Renal pelvis (tissue), 12 donors: ENCODE data around the gene A4GNT. TPM values are rescaled to one million over a fixed set of nuclear protein-coding genes. Genes with fewer than 3 reads are reported as not detected.
"Not testable (repeated sequence)": the region's sequence is repeated elsewhere in the genome, so short reads cannot be mapped to it uniquely, and the experiment has no call there.

Source experiments
- DNase-seq: peaks from one replicate; pipeline ENCODE4 v3.0.0-alpha.2; 2013
- long read RNA-seq, 16 experiments: transcript quantifications; one replicate each; lab custom pipeline, GENCODE V29; 2026
- polyA plus RNA-seq, 3 donors: library from polyadenylated mRNA; unstranded; fragments of 120-200 nt; gene quantifications; one replicate each; pipeline ENCODE4 v1.2.1, GENCODE V29; 2013; ENCODE audit not compliant: insufficient read length in 3 of 3

The A4GNT gene
- polyA plus RNA-seq: 1 to 10 TPM in 2 of 3 donors, under 1 TPM in 1; 0.51 to 2.8 (median 1.9) TPM
- long read RNA-seq, donor 1: 0 reads
- long read RNA-seq, donor 2: 0 reads
- long read RNA-seq, donor 3: 0 reads
- long read RNA-seq, donor 4: 0 reads
- long read RNA-seq, donor 5: 0 reads
- long read RNA-seq, donor 6: 0 reads
- long read RNA-seq, donor 7: 0 reads
- long read RNA-seq, donor 8: 0 reads
- long read RNA-seq, donor 9: 0 reads
- long read RNA-seq, donor 10: 0 reads
- long read RNA-seq, donor 11: 0 reads
- long read RNA-seq, donor 12: 0 reads
- long read RNA-seq, donor 13: 0 reads
- long read RNA-seq, donor 14: 0 reads
- long read RNA-seq, donor 15, partial matches to known transcripts: 6 of 7 reads
- long read RNA-seq, donor 15, other reads (novel, unspliced or antisense): 0 of 7 reads
- long read RNA-seq, donor 16: 0 reads

DNA sequence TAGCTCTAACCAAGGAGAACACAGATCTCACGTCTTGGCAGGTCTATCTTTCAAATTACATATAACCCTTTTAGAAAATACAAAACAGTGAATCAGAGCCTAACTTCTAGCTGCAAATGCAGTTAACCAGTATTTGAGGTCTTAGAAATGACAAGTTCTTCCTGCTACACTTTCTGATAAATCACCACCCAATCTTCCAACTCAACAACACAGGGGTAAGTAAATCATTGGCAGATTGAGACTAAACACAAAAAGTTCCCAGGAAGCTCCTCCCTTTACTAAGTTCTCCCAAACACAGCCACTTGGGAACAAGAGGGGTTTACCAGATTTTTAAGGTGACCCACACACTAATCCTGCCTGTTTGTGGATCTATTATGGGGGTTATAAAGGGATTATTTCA lies at the start of gene A4GNT:
Gene A4GNT (minus strand): TSS at position 152 of the 400 bp plus-strand sequence. CDS start 1,134 bp downstream, outside the sequence.
- no peak for DNase-seq

DNA sequence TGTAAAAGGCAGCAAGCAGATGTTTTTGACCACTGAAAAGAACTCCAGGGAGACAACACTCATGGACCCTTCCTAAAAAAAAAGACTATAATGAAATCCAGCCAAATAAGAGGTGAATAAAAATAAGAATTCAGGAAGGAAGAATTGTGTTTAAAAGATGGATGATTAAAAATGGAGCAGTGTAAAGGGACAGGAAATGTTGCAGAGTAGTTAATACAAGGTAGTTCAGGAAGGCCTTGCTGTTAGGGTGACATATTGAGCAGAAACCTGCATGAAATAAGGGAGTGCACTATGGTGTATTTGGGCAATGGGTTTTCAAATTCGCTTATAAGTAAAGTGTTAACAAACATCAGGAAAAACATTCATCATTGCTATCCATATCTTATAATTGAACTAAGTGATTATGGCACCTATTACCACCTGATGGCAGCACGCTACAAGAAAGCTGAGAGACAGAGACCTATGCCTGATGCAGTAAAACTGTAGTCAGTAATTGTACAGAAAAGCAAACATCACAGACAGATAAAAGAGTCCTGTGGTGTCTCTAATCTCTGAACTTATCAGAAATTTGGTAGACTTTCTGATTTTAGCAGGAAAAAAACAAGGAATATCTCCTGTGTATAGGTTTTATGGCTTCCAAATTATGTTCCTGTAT lies 48.3 kb upstream of the A4GNT start:
- DNase-seq: no peak

DNA sequence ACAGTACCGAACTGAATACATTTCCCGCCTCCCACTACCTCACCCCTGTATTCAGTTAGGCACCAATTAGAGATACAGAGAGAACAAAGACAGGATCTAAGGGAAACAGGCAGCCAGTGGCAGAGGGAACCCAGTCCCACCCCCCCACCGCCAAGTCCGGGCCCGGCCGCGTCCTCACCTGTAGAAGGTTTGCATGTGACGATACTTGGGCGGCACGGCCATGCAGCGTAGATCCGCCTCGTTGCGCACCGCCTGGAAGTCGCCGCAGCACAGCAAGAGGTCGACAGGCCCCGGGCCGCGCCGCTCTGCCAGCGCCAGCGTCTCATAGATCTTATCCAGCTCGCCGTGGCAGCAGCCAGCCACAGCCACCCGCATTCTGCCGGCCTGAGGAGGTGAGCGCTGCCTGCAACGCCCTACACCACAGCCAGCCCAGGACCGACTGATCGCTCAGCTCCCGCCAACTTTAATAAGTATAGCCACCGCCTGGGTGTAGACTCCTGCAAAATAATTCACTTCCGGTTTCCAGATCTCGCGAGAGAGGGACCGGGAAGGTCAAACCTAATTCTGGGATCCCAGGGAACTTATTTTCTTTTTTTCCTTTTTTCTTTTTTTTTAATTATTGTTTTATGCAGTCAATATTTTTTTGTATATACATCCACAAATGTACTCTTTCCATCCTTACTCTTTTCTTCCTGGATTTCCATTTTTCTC lies 42.4 kb upstream of the A4GNT start, which contains the start of gene DBR1:
Gene DBR1 (minus strand): TSS at position 501 of the 711 bp plus-strand sequence. CDS start 126 bp downstream, at position 375.
- peak; percentile 91 for DNase-seq

DNA sequence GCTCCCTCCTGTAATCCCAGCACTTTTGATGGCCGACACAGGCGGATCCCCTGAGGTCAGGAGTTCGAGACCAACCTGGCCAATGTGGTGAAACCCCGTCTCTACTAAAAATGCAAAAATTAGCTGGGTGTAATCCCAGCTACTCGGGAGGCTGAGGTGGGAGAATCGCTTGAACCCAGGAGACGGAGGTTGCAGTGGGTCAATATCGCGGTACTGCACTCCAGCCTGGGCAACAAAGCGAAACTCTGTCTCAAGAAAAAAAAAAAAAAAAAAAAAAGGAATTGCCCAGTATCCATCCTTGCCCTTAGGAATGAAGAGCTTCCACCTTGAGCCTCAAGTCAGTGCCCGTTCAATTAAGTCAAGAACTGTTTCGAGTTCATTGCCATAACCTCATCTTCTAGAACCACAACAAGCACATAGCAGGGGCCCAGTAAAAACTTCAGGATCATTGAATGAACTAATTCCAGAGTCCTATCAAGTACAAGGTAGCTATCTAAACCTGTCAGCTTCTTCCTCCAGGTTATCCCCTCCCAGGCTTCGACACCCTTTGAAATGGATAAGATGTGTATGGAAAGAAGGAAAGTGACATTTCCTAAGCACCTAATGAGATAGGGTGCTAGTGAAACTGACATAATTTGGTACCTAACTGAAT lies 41.7 kb upstream of the A4GNT start:
- no peak for DNase-seq

DNA sequence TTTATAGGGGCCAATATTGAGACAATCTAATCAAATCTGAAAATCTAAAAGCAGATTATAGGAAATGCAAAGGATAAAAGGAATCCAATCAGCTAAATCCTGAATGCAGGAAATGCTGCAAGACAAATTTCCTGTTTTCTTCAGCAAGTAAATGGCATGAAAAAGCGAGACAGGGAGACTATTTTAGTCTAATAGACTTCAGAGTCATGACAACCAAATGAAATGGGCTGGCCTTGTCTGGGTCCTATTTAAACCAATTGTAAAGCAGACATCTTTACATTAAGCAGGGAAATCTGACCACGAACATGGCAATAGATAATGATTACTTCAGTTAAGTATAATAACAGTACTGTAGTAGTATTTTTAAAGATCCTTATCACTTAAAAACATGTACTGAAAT lies 40.4 kb upstream of the A4GNT start:
- no peak for DNase-seq

DNA sequence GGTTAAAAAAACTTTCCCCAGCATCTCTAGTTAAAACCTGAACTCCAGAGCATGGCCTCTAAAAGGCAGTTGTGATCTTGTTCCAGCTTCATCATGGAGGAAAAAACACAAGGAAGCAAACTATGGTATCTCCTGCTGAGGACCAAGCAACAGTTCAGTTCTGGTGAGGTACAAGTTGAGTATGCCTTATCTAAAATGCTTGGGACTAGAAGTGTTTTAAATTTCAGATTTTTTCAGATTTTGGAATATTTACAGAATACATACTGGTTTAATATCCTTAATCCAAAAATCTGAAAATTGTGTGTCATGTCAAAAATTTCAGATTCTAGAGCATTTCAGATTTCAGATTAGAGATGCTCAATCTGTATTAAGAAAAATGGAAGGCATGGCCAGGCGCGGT lies 32.9 kb upstream of the A4GNT start:
- no peak for DNase-seq

DNA sequence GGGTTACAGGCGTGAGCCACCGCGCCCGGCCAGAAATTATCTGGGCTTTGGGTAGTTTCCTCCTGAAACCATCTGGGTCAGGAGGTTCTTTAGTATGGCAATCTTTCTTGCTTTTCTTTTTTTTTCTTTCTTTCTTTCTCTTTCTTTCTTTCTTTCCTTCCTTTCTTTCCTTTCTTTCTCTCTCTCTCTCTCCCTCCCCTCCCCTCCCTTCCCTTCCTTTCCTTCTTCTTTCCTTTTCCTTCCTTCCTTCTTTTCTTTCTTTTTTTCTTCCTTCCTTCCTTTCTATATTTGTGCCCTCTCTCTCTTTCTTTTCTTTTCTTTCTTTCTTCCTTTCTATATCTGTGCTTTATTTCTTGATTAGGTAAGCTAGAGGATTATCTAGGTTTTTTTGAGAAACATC lies 25.6 kb upstream of the A4GNT start:
- no peak for DNase-seq

DNA sequence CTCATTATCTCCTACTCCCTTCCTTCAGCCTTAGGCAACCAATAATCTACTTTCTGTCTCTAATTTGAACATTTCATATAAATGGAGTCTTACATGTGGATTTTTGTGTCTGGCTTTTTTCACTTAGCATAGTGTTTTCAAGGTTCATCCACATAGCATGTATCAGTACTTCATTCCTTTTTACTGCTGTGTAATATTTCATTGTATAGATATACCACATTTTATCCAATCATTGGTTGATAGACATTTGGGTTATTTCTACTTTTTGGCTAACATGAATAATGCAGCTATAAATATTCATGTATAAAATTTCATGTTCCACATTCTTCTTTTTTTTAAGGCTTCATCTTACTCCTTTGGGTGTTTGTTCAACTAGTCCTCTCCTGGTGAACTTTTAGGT lies 22.3 kb upstream of the A4GNT start:
- DNase-seq: no peak

DNA sequence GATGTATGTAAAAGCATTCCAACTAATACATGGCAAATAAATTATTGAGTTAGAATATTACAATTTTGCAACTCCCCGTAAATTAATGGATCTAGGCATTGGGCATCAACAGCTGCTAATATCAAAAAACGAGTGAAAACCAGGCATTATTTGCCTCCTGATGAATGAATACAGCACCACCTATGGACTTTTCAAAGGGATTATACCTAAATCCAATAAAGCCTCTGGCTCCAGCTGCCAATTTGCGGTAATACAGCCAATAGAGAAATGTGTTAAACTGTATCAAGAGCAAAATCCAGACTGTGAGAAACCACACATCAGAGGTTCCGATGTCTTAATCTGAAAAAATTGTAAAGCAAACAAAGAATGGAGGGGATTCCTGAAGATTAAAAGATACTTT lies 16.3 kb upstream of the A4GNT start:
- no peak for DNase-seq

DNA sequence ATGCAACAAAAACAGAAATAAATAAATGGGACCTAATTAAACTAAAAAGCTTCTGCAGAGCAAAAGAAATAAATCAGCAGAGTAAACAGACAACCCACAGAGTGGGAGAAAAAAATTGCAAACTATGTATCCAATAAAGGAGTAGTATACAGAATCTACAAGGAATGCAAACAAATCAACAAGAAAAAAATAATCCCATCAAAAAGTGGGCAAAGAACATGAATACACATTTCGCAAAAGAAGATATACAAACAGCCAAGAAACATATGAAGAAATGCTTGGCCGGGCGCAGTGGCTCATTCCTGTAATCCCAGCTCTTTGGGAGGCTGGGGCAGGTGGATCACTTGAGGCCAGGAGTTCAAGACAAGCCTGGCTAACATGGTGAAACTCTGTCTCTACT lies 10.0 kb upstream of the A4GNT start:
- not testable (repeated sequence) for DNase-seq

DNA sequence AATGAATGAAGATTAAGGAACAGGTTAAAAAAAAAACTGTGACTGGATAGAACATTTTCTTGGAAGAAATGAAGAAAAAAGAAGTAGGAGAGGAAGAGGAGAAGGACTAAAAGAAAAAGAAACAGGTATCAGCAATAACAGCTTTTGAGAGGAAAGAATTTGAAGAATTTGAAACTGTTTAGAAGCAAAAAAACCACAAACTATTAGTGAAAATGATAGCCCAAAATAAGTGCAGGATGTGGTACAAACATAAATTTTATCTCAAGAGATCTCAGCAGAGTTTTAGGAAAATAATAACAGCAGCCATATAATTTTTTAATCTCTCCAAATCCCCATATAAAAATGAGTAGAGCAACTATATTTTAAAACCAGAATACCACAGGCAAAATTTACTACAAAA lies 8.8 kb upstream of the A4GNT start:
- no peak for DNase-seq

DNA sequence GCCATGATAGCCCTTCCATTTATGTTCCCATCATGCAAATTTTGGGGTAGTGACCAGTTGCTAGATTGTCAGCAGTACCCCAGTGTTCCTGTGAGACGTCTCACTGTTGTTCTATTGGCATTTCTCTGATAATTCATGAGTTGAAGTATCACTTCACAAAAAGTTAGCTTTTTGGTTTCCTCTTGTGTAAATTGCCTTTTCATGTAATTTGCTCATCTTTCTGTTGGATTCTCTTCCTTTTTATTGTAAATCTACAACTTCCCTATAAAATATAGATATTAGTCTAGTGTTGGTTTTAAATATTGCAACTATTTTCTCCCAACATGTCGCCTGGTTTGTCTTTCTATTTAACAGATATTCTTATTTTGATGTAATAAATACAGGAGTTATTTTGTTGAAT lies 7.5 kb upstream of the A4GNT start:
- DNase-seq: no peak

DNA sequence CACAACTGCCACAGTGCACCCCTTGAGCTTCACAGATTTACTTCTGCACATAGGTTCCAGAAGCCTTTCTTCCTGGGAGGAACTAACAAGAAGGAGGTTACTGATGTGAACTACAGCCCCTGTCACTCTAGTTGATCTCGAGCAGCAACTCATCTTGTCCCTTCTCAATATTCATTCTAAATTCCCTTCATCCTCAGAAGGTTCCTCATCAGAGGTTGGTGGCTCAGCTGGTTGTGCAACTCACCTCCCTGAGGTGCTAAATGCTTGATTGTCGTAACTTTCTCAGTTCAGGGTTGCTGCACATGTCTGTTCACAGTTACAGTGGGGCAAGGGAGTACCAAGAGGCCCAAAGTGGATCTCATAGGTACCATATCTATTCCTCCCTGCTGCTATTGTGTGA lies 5.7 kb upstream of the A4GNT start:
- DNase-seq: no peak

DNA sequence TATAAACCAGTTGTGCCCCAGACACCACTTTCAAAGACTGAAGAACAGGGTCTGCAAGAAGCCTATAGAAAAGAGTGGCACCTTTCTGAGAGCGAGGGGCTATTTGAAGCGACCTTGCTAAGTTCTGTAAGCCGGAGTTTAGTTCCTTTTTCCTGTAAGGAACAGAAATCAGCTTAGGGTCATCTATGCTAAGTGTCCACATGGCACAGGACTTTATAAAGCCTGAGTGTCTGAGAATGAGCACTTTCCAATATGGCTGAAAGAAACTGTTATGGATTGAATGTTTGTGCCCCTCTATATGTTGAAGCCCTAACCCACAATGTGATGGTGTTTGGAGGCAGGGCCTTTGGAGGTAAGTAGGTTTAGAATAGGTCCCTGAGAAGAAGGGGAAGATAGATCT lies 4.0 kb upstream of the A4GNT start:
- DNase-seq: no peak

DNA sequence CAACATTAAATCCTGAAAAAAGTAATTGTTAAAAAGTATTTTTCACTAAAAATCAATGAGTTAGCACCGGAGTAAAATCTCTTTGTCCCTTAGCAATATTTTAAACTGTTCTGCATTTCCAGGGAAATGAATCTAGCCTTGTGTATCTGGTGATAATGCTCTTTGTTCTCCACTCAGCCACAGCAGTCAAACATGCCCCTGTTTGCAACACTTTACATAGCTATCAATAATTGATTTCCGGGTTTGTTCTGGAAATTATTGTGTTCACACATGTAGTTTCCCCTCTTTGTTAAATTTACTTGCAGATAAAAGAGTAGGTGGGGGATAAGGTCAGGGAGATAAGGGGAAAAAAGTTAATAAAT lies 3.6 kb upstream of the A4GNT start:
- DNase-seq: no peak

DNA sequence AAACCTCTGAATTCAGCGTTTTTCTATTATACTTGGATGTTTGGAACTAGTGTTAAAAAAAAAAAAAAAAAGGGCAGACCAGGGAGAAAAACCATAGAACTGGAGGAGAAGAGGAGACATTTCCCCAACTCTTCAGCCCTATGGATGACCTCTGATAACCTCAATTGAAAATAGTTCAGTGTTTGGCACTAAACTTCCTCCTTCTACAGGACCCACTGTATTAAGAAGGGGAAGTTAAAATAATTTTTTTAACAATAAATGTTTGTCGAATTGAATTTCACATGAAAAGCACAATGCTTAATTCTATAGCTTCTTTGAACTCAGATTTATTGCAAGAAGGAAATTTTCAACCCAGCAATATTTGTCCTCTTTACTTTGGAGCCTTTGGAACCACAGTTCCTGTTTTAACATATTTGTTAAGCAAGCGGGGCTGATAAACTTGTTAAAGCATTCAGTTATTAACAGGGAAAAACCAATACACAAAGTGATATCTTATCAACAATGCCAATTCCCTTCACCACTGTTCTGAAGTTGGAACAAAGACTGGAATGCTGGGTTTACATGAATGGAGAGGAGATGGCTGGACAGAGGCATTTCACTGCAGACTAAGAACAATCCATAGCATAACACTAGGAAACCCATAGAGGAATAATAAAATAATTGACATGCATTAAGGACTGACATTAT lies 3.1 kb upstream of the A4GNT start:
- no peak for DNase-seq

DNA sequence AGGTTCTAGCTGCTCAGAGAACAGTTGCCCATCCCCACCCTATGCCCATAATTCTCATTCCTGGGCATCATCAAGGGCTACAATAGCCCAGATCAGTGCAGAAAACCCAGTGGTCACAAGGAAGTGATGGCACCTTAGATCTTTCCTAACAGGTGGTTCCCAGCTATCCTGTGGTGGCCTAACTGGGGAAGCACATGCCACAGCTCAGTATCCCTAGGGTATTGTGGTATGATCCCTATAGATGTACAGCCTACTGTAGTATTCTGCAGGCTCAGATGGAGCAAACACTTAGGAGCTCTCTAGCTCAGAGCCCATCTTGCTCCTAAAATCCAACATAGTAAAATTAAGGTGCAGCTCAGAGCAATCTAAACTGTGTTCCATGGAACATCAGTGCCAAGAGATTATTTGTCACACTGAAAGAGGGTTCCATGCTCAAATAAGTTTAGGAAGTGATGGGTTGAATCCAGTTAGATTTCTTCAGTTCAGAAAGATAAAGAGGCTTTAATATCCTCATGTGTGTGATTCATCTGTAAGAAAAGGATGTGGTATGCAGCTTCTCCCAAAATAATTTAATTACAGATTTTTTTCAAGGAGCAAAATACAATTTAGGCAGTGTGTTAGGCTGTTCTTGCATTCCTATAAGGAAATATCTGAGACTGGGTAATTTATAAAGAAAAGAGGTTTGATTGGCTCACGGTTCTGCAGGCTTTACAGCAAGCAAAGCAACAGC lies 4.4 kb downstream of the A4GNT start:
- DNase-seq: no peak

DNA sequence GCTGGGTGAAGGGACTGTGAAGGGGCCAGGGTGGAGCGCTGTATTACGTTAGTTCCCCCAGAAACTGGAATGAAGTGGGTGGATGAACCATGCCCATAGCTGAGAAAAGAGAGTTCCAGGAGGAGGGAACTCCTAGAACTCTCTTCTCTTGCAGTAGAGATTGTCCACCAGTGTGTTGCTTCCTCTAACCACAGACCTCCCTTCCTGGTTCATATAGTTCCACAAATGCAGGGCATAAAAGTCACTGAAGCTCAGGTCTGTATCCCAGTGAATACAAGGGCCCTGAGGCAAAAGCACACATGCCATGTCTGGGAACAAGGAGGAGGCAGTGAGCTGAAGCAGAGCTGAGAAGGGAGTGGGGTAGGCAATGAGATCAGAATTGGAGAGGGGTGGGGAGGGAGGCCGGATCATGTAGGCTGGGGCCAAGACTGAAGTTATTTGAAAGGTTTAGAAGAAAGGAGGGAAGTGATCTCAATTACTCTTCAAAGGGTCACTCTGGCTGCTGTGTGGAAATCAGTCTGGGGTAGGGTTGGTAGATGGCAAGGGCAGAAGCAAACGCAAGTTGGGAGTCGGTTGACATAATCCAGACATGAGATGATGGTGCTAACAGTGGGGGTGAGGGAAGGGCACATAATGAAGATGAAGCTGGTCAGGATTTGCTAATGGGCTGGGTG lies 6.5 kb downstream of the A4GNT start:
- DNase-seq: peak; percentile 36

DNA sequence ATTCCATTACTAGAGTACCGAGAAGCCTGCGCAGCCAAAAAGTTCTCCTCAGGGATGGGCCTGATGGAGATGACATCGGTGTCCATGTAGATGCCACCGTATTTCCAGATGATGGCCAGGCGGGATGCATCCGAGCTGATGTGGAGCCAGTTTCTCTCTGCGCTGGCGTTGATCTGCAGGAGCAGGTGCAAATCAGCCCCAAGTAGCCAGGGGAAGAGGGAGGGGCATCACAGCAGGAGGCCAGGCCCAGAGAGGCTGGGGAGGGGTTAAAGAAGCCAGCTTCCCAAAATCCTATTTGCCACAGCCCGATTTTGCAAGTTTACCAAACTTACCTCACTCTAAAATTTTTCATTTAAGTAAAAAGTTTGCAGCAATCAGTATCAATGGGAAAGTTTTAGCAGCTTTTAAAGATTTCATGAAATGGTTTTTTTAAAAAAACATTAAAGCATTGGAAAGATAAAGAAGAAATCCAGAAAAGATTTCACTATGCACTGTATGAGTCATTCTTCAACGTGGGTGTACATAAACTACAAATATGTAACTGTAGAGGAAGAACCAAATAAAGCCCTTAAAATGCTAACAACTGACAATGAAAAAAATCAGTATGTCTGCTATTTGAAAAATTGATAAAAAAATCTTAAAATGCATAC lies 7.4 kb downstream of the A4GNT start:
- DNase-seq: no peak

DNA sequence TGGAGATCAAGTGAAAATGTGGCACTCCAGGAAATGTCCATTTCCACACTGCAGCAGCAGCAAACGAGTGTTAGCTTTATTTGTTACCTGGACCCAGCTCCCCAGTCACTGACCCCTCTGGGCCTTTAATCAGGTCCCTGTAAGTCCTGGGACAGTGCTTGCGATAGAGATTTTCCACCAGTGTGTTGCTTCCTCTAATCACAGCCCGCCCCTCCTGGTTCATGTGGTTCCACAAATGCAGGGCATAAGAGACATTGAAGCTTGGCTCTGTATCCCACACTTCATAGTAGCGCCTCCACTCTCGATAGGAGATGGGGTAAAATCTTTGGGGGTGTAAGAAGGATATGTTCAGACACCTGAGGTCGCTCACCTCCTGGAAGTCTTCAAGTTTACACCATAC lies 8.0 kb downstream of the A4GNT start:
- no peak for DNase-seq
